ENCODE results near the gene PHACTR1.

PHACTR1 gene

DNA sequence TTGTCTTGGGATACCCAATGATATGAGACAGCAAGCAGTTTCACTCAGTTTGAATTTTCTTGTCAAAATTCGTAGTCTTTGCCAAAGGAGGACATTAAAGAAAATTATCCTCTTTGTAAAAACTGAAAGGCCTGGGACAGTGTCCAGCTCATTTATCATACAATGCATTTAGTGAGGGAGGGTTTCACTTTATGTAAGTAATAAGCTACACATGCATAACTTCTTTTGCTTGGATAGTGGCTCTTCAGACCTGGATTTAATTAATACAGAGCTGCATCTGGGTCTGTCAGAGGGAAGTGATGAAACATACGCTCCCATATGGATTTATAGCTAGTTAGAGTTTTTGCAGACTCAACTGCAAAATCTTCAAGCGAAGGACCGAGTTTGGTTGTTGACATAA lies 175.6 kb downstream of the PHACTR1 start:
- no peak for TF ChIP-seq TAF1 (IDR thresholded peaks at IDR 0.05; ENCODE audit: borderline replicate concordance, low read depth, low read length)
- no peak for TF ChIP-seq POLR2AphosphoS5 (IDR thresholded peaks at IDR 0.05; ENCODE audit: low read depth, low read length)
- FAIRE-seq (no peak), DNase-seq (ENCODE audit: insufficient read length) (no peak)

DNA sequence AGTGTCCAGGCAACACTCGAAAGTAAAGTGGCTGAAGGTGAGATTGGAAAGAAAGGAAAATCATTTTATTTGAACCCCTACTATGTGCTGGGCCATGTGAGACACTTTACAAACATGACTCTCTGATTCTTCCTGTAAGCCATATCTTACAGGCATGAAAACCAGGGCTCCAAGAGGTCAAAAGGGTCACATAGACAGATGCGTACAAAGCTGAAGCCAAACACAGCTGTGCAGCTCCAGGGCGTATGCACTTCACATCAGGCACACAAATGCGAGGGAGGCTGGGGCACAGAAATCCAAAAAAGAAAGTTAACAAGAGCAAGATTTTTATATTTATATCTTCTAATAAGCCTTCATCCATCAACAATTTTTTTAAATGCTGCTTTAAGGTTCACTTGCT lies 176.5 kb downstream of the PHACTR1 start:
- DNase-seq (ENCODE audit: insufficient read length) (no peak), FAIRE-seq (no peak)
- TF ChIP-seq POLR2AphosphoS5 (IDR thresholded peaks at IDR 0.05; ENCODE audit: low read depth, low read length) (no peak), TAF1 (IDR thresholded peaks at IDR 0.05; ENCODE audit: borderline replicate concordance, low read depth, low read length) (no peak), POLR2A (IDR thresholded peaks at IDR 0.05; ENCODE audit: low read depth, low read length) (no peak)

DNA sequence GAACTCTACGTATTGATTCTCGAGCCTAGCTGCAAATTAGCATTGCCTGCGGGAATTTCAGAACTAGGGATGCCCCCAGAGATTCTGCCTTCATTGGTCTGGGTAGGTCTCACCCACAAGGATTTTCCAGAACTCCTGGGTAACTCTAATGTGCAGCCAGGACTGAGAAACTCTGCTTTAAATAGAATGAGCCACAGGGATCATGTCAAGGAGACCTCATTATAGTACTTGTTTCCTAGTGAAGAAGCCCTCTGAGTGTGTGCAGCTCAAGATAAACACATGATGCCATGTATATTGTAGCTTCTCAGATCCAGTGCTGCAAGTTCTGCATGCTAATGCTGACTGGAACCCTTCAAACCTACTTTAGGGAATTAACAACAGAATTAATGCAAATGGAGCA lies 179.2 kb downstream of the PHACTR1 start:
- TF ChIP-seq POLR2AphosphoS5 (IDR thresholded peaks at IDR 0.05; ENCODE audit: low read depth, low read length) (no peak), POLR2A (IDR thresholded peaks at IDR 0.05; ENCODE audit: low read depth, low read length) (no peak), TAF1 (IDR thresholded peaks at IDR 0.05; ENCODE audit: borderline replicate concordance, low read depth, low read length) (no peak)
- no peak for FAIRE-seq
- DNase-seq (ENCODE audit: insufficient read length) = no peak

DNA sequence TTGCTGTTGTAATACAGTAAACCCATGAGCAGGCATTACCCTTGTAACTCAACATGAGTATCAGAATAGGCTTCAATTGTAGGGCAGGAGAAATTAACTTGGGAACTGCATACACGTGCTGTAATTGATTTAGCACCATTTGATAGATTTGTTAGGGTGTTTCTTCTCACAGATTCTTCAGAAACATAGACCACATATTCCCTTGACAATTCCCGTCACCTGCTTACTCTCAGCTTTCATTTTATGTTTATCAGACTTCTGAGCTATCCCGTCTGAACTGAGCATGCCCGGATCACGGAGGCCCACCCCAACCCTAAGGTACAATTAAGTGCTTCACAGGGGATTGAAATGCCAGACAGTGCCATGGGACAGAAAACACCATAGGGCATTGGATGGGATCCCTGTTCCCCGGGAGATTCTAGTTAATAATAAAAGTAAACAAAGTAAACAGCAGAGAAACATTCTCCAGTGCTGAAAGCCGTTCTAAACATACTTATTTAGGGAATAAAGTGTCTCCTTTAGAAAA lies 179.7 kb downstream of the PHACTR1 start:
- DNase-seq (ENCODE audit: insufficient read length) = no peak
- FAIRE-seq = no peak
- no peak for TF ChIP-seq POLR2A (IDR thresholded peaks at IDR 0.05; ENCODE audit: low read depth, low read length)
- no peak for TF ChIP-seq TAF1 (IDR thresholded peaks at IDR 0.05; ENCODE audit: borderline replicate concordance, low read depth, low read length)
- no peak for TF ChIP-seq POLR2AphosphoS5 (IDR thresholded peaks at IDR 0.05; ENCODE audit: low read depth, low read length)

DNA sequence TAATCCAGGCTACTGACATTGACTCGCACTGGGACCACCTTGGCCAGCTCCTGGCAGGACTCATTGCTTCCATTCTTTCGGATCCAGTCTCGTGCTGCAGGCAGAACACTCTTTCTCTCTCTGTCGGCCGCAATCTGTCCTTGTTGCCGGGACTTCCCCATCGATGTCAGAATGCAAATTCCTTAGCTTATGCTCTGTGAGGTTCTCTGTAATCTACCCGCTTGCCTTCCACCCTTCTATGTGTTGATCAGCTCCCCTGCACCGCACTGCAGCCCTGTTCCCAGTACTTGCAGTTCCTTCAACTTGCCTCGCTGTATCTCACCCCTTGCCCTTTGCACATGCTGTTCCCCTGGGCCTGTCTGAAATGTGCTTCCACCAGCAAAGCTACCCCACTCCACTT lies 182.0 kb downstream of the PHACTR1 start:
- DNase-seq (ENCODE audit: insufficient read length) (no peak), FAIRE-seq (peak; percentile 78)
- TF ChIP-seq POLR2AphosphoS5 (IDR thresholded peaks at IDR 0.05; ENCODE audit: low read depth, low read length) (no peak), TAF1 (IDR thresholded peaks at IDR 0.05; ENCODE audit: borderline replicate concordance, low read depth, low read length) (no peak), POLR2A (IDR thresholded peaks at IDR 0.05; ENCODE audit: low read depth, low read length) (no peak)

DNA sequence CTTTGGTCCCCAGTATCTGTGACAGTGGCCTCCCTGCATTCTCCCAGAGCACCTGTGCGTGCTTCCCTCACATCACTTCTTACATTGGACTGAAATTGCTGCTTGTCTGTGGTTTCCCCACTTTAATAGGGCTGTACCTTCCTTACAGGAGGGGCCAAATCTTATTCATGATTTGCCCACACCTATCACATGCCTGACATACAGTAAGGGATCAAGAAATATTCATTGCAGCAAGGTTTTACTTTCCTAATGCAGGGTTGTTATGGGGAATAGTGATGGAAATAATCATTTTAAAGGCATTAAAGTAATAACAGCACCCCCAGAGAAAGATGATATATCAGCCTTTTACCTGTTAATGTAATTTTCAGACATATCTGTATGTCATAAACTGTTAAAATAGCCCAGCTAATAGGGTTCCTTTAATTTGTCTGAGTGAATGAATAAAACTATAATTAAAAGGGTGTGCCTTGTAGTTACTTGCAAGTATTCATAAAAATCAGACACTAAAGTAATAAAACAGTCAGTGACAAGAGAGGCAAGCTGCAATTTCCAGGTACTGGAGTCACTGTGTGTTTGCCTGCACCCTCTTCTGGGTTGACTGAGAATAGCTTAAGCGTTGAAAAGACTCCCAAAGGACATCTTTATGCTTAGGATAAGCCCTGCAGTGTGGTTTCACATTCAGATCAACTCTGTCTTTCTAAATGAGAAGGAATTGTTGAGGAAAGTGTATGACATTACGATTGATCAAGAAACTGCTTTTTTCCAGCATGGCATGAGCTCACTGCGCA lies 182.7 kb downstream of the PHACTR1 start:
- DNase-seq (ENCODE audit: insufficient read length) = no peak
- TF ChIP-seq POLR2A (IDR thresholded peaks at IDR 0.05; ENCODE audit: low read depth, low read length) (no peak), POLR2AphosphoS5 (IDR thresholded peaks at IDR 0.05; ENCODE audit: low read depth, low read length) (no peak), TAF1 (IDR thresholded peaks at IDR 0.05; ENCODE audit: borderline replicate concordance, low read depth, low read length) (no peak)
- FAIRE-seq = no peak

DNA sequence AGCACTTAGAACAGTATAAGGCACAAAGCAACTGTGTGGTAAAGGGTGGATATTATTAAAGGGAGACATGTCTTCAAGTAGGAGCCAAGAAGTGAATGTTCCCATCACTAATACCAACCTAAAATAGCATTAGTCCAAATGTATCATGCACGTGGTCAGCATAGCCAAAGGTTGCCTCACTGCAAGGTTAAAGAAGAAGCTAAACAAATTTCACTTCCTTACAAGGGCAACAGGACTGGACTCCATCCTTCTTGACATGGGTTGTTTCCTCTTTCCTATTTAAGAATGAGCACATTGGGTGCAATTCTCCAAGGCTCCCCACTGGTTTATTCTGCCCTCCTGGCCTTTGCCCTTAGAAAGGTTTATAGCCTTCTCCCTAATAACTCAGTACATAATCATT lies 186.7 kb downstream of the PHACTR1 start:
- DNase-seq (ENCODE audit: insufficient read length) (no peak), FAIRE-seq (no peak)
- TF ChIP-seq TAF1 (IDR thresholded peaks at IDR 0.05; ENCODE audit: borderline replicate concordance, low read depth, low read length) (no peak), POLR2A (IDR thresholded peaks at IDR 0.05; ENCODE audit: low read depth, low read length) (no peak)

DNA sequence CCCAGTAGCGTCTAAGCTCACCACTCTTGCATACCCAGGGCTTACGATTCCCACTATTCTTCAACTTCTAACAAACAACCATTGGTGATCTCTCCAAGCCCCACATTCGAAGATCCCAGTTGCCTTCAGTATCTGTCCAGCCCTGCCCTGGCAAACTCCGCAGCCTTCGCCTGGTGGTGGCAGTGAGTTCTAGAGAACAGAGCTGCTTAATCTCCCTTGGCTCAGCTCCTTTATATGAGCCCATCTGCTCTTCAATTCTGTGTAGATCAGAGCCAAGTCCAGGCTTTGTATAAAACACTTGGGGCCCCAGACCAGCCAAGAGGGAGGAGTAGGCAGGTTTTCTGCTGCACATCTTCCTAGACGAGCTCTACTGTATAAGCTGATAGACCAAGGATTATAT lies 193.3 kb downstream of the PHACTR1 start:
- DNase-seq (ENCODE audit: insufficient read length) (no peak), FAIRE-seq (no peak)
- no peak for TF ChIP-seq POLR2AphosphoS5 (IDR thresholded peaks at IDR 0.05; ENCODE audit: low read depth, low read length)
- no peak for TF ChIP-seq POLR2A (IDR thresholded peaks at IDR 0.05; ENCODE audit: low read depth, low read length)
- TF ChIP-seq TAF1 (IDR thresholded peaks at IDR 0.05; ENCODE audit: borderline replicate concordance, low read depth, low read length) = no peak

DNA sequence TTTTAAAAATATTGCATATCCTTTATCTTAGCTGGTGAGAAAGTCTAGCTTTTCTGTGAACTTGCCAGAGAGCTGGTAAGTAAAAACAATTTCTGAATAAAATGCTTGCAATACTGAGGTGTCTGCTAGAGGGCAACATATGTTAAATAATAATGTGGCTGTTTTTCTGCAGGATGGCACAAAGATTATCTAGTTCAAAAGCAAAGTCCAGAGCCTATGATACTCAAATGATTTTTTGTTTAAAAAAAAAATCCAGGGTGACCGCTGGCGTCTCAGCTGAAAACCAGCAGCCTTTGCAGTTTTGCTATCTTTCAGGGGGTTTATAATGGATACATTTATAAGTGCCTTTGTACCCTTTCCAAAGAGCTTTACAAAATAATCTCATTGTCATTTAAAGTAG lies 194.9 kb downstream of the PHACTR1 start:
- no peak for TF ChIP-seq POLR2AphosphoS5 (IDR thresholded peaks at IDR 0.05; ENCODE audit: low read depth, low read length)
- TF ChIP-seq TAF1 (IDR thresholded peaks at IDR 0.05; ENCODE audit: borderline replicate concordance, low read depth, low read length) = no peak
- no peak for TF ChIP-seq POLR2A (IDR thresholded peaks at IDR 0.05; ENCODE audit: low read depth, low read length)
- peak; percentile 14 for FAIRE-seq
- no peak for DNase-seq (ENCODE audit: insufficient read length)

DNA sequence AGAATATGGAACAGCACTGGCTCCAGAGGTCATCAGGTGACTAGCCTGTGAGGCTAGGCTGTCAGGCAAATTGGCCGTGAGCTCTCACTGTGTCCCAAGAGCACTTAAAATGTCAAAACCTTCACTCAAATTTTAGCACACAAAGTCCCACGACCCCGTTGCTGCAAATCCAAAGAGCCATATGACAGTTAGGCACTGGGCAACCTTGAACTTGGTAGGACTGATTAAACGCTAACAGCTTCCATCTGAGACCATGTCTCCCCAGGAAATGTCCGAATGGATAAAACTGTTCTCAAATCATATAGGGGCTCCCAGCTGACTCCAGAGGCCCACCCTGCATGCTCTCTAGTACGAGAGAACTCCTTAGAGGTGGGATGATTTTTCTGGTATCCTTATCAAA lies 196.6 kb downstream of the PHACTR1 start:
- TF ChIP-seq POLR2AphosphoS5 (IDR thresholded peaks at IDR 0.05; ENCODE audit: low read depth, low read length) (no peak), POLR2A (IDR thresholded peaks at IDR 0.05; ENCODE audit: low read depth, low read length) (no peak), TAF1 (IDR thresholded peaks at IDR 0.05; ENCODE audit: borderline replicate concordance, low read depth, low read length) (no peak)
- DNase-seq (ENCODE audit: insufficient read length) (no peak), FAIRE-seq (no peak)

DNA sequence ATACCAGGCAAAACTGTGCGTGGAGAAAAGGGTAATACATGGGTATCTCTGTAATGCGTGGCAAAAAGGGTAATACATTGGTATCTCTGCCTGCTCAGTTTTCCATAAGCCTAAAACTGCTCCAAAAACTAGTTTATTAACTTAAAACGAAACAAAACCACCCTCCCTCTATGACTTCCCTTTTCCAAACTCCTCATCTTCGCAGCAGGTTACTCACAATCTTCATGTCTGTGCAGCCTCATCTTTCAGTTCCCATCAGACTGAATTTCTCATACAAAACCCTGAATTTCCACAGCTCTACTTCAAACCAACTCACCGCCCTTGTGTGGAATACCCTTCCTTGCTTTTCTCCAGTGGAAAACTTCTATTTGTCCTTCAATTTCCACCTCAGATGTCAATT lies 199.4 kb downstream of the PHACTR1 start:
- TF ChIP-seq TAF1 (IDR thresholded peaks at IDR 0.05; ENCODE audit: borderline replicate concordance, low read depth, low read length) (no peak), POLR2A (IDR thresholded peaks at IDR 0.05; ENCODE audit: low read depth, low read length) (no peak), POLR2AphosphoS5 (IDR thresholded peaks at IDR 0.05; ENCODE audit: low read depth, low read length) (no peak)
- no peak for DNase-seq (ENCODE audit: insufficient read length)
- no peak for FAIRE-seq

DNA sequence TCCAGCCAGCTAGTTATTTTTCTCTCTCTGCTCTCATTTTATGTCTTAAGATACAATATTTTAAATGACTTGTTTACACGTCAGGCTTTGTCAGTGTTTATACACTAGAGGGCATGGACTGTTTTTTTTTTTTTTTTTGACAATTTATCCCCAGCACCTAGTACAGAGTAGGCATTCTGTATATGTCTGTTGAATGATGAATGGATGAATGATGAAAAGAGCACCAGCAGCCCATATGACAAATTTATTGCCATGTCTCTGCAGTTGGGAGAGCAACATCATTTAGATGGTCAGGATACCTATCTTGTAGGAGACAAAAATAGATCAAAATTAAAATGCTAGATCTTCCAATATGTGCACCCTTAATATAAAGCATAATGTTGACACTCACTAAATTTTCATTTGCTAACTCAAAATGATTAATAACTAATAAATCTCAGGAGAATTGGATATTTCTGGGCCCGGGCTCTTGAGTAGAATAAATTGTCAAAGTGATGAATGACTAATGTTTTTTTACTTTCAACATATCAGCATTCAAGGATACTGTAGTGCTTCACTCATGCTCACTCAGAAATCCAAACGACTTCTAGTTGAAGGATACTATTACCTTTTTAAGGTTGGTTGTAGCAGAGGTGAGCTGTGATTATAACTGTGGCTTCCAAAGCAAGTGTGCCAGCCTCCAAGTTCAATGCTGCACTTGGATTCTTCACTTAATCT lies 200.0 kb downstream of the PHACTR1 start:
- DNase-seq (ENCODE audit: insufficient read length) (no peak), FAIRE-seq (no peak)
- no peak for TF ChIP-seq POLR2A (IDR thresholded peaks at IDR 0.05; ENCODE audit: low read depth, low read length)
- no peak for TF ChIP-seq TAF1 (IDR thresholded peaks at IDR 0.05; ENCODE audit: borderline replicate concordance, low read depth, low read length)
- TF ChIP-seq POLR2AphosphoS5 (IDR thresholded peaks at IDR 0.05; ENCODE audit: low read depth, low read length) = no peak

All from GM12892 (cell line).